SU-DHL-6 (cell line): Measurements from ENCODE around the gene IFT122.

Experiments
- EZH2phosphoT487 ChIP-seq: fragments of 200-600 bp; sonication (generic), shearing (Covaris generic); conservative IDR thresholded peaks from 2 replicates; pipeline ENCODE4 v1.6.1; 2018; ENCODE audit warnings: mild to moderate bottlenecking, antibody characterized with exemption, low read length, moderate library complexity, mixed read lengths
- TF ChIP-seq, protein P1 (sequence below): fragments of 200-600 bp; sonication (generic); IDR thresholded peaks from one replicate; pipeline ENCODE4 v1.5.1; 2017; ENCODE audit warnings: antibody characterized with exemption, mild to moderate bottlenecking, low read length, moderate library complexity; ENCODE audit not compliant: insufficient read depth, poor library complexity, severe bottlenecking

DNA sequence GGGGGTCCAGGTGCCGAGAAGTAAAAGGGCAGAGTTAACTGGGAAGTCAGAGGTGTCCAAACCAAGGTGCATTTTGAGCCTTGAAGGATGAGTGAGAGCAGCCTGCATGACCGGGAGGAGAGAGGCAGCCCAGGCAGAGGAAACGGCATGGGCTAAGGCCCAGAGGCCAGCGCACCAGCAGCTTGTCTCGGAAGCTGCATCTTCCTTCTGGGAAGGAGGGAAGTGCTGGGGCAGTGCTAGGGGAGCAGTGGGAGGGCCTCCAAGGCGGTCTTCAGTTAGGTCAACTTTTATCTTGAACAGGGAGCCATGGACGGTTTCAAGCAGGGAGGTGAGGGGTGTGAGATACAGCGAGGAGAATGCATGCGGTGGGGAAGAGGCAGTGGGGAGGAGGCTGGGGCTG lies 104.0 kb downstream of the IFT122 start:
- TF ChIP-seq, protein P1, sequence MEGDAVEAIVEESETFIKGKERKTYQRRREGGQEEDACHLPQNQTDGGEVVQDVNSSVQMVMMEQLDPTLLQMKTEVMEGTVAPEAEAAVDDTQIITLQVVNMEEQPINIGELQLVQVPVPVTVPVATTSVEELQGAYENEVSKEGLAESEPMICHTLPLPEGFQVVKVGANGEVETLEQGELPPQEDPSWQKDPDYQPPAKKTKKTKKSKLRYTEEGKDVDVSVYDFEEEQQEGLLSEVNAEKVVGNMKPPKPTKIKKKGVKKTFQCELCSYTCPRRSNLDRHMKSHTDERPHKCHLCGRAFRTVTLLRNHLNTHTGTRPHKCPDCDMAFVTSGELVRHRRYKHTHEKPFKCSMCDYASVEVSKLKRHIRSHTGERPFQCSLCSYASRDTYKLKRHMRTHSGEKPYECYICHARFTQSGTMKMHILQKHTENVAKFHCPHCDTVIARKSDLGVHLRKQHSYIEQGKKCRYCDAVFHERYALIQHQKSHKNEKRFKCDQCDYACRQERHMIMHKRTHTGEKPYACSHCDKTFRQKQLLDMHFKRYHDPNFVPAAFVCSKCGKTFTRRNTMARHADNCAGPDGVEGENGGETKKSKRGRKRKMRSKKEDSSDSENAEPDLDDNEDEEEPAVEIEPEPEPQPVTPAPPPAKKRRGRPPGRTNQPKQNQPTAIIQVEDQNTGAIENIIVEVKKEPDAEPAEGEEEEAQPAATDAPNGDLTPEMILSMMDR, result no peak
- TF ChIP-seq EZH2phosphoT487, result no peak
